ENCODE measurements around the gene AARS1. TPM values are rescaled to one million over a fixed set of nuclear protein-coding genes. Genes with fewer than 3 reads are reported as not detected.
"Not testable (repeated sequence)": the region's sequence is repeated elsewhere in the genome, so short reads cannot be mapped to it uniquely, and the experiment has no call there.

The AARS1 gene
- total RNA-seq, 2 donors from 2014 or later = 49.3 to 72.8 TPM

DNA sequence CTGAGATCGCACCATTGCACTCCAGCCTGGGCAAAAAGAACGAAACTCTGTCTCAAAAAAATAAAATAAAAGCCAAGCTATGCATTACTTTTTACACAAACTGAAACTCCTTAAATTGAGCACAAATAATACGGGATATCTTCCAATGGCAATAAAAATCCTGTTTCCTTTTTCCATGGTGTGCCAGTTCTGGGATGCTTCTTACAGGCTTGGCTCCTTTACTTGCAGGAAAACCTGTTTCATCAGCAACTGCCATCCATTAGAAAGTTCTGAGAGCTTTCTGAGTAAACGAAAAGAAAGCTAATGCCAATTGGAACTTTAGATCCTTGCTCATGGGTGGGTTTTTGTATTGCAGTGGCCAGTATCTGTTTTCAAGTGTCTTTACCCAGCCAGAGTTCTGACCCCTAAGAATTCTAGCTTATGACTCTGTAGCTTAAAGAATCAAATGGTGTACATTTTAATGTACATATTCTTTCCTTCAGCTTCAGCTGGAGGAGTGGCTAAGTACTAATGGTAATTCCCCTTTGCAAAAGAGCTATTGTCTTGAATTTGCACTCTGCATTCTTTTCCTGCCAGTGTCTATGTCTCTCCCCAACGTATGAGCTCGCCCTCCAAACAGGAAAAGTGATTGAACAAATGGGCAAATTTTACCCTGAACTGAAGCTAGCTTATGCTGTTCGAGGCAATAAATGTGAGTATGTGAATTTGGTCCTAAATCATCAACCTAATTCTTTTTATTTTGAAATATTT, 35.9 kb upstream of the AARS1 start:
- H3K4me3 ChIP-seq = no peak overlapping the region
- no peak for ATAC-seq
- H3K27me3 ChIP-seq = no peaks in the 10 kb centered on the region
- 89 to 90% methylated on average over 7 of the region's 7 CpGs for WGBS, 2 donors
- no peaks in the 10 kb centered on the region for H3K9me3 ChIP-seq
- H3K4me1 ChIP-seq = no peaks in the 10 kb centered on the region
- H3K36me3 ChIP-seq (replicated peaks in 1 of 2; ENCODE audit: insufficient read depth in 1 of 2, low read depth in 2 of 2) = peaks cover 4 to 17% of the 10 kb centered on the region in 2 donors
- no peak for DNase-seq
- intact Hi-C loops (cut with DNase I) = no loop called here
- no peak overlapping the region for H3K27ac ChIP-seq
- TF ChIP-seq, protein P1, sequence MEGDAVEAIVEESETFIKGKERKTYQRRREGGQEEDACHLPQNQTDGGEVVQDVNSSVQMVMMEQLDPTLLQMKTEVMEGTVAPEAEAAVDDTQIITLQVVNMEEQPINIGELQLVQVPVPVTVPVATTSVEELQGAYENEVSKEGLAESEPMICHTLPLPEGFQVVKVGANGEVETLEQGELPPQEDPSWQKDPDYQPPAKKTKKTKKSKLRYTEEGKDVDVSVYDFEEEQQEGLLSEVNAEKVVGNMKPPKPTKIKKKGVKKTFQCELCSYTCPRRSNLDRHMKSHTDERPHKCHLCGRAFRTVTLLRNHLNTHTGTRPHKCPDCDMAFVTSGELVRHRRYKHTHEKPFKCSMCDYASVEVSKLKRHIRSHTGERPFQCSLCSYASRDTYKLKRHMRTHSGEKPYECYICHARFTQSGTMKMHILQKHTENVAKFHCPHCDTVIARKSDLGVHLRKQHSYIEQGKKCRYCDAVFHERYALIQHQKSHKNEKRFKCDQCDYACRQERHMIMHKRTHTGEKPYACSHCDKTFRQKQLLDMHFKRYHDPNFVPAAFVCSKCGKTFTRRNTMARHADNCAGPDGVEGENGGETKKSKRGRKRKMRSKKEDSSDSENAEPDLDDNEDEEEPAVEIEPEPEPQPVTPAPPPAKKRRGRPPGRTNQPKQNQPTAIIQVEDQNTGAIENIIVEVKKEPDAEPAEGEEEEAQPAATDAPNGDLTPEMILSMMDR (IDR thresholded peaks at IDR 0.05) = no peak
- TF ChIP-seq POLR2A (IDR thresholded peaks at IDR 0.05) = no peak

- no peaks in the 10 kb centered on the region for H3K4me1 ChIP-seq
- H3K27me3 ChIP-seq = no peaks in the 10 kb centered on the region
- DNase-seq = no peak
- peaks cover 8 to 26% of the 10 kb centered on the region in 2 donors for H3K36me3 ChIP-seq (replicated peaks in 1 of 2; ENCODE audit: insufficient read depth in 1 of 2, low read depth in 2 of 2)
- TF ChIP-seq, protein P1 (IDR thresholded peaks at IDR 0.05) = no peak
- TF ChIP-seq POLR2A (IDR thresholded peaks at IDR 0.05) = no peak
- intact Hi-C loops (cut with DNase I) = no loop called here
- H3K9me3 ChIP-seq = no peaks in the 10 kb centered on the region
- 96 to 98% methylated on average over 5 of the region's 5 CpGs for WGBS, 2 donors
- ATAC-seq = no peak
- H3K4me3 ChIP-seq = no peak overlapping the region
- H3K27ac ChIP-seq = no peak overlapping the region
Measured at GRCh38 chr16:70320121-70320520, 30.8 kb upstream of the AARS1 start.

DNA sequence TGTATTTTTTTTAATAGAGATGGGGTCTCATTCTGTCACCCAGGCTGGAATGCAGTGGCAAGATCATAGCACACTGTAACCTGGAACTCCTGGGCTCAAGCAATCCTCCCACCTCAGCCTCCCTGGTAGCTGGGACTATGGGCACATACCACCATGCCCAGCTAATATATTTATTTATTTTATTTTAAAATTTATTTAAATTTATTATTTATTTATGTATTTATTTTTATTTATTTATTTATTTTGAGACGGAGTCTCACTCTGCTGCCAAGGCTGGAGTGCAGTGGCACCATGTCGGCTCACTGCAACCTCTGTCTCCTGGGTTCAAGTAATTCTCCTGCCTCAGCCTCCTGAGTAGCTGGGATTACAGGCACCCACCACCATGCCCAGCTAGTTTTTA, 18.4 kb upstream of the AARS1 start:
- ATAC-seq; DNase-seq; H3K9me3 ChIP-seq; intact Hi-C loops (cut with DNase I); H3K36me3 ChIP-seq (replicated peaks in 1 of 2; ENCODE audit: insufficient read depth in 1 of 2, low read depth in 2 of 2); H3K27ac ChIP-seq; H3K27me3 ChIP-seq; H3K4me1 ChIP-seq; H3K4me3 ChIP-seq: not testable (repeated sequence)
- WGBS, 2 donors = 88 to 96% methylated on average over 2 of the region's 2 CpGs

DNA sequence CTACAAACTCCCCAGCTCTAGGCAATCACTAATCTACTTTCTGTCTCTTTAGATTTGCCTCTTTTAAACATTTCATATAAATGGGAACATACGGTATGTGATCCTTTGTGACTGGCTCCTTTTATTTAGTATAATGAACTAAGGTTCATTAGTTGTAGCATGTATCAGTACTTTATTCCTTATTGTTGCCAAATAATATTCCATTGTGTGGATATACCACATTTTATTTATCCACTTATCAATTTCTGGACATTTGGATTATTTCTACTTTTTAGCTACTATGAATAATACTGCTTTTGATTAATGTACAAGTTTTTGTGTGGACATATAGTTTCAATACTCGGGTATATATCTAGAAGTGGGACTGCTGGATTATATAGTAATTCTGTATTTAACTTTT, 17.6 kb upstream of the AARS1 start:
- H3K27me3 ChIP-seq = no peaks in the 10 kb centered on the region
- DNase-seq = no peak

GRCh38 chr16:70304892-70305448, 15.7 kb upstream of the AARS1 start:
- DNase-seq (no peak), ATAC-seq (no peak)
- Histone ChIP-seq H3K9me3 (no peaks in the 10 kb centered on the region), H3K27ac (no peak overlapping the region), H3K4me3 (no peak overlapping the region), H3K27me3 (no peaks in the 10 kb centered on the region), H3K36me3 (replicated peaks in 1 of 2; ENCODE audit: insufficient read depth in 1 of 2, low read depth in 2 of 2) (no peaks in the 10 kb centered on the region), H3K4me1 (peaks cover 17% of the 10 kb centered on the region)
- TF ChIP-seq POLR2A (IDR thresholded peaks at IDR 0.05) = no peak
- TF ChIP-seq, protein P1 (IDR thresholded peaks at IDR 0.05) = no peak
- WGBS, 2 donors = 71 to 84% methylated on average over 3 of the region's 3 CpGs
- intact Hi-C loops (cut with DNase I) = no loop called here

More for the DNA sequence above, 17.6 kb upstream of the AARS1 start:
- intact Hi-C loops (cut with DNase I) = no loop called here
- no peak overlapping the region for H3K4me3 ChIP-seq
- H3K9me3 ChIP-seq = no peaks in the 10 kb centered on the region
- H3K27ac ChIP-seq = no peak overlapping the region
- WGBS, 2 donors = 92 to 96% methylated on average over 2 of the region's 2 CpGs
- TF ChIP-seq POLR2A (IDR thresholded peaks at IDR 0.05) = no peak
- TF ChIP-seq, protein P1 (IDR thresholded peaks at IDR 0.05) = no peak
- peaks cover 6% of the 10 kb centered on the region for H3K4me1 ChIP-seq
- ATAC-seq = no peak
- H3K36me3 ChIP-seq (replicated peaks in 1 of 2; ENCODE audit: insufficient read depth in 1 of 2, low read depth in 2 of 2) = no peaks in the 10 kb centered on the region

All from body of pancreas (tissue), 4 donors.